ENCODE data around the gene ZG16. TPM values are rescaled to one million over a fixed set of nuclear protein-coding genes. Genes with fewer than 3 reads are reported as not detected.

Gene ZG16
- total RNA-seq, 2 donors from 2014 or later, result not detected

DNA sequence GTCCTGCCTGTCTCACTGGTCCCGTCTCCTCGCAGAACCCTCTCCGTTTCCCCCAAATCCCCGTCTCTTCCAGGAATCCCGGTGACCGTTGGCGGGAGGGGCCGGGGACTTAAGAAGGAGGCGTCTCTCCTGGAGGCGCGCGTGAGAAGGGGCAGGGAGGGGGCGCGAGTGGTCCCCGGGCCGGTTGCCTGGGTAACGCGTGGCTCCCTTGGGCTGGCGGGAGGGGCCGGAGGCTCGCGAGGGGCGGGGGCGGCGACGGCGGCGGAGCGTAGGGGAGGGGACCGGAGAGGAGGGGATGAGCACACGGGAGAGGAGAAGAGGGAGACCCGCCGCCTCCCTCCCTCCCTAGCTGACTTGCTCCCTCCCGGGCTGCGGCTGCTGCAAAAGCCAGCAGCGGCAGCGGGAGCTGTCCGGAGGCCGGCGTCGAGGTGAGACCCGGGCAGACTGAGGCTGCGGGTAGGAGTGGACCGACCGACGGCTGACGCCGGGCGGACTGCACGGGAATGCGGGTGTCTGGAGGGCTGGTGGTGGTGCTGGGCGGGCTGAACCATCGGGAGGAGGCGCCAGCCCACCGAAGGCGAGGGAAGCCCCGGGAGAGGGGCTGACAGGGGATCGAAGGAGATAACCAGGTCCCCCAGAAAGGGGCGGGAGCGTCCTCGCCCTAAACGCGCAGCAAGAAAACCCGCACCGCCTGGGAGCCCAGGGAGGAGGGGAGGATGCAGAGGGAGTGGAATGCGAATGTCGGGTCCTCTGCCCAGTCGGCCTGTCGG, 34.0 kb downstream of the ZG16 start, which contains the start of gene PRRT2:
PRRT2 (plus strand) TSS at position 298 of the 770 bp plus-strand sequence. CDS start 862 bp downstream, outside the sequence.
- Mint-ChIP-seq H3K27ac (peak within 1 kb of the TSS; percentile 92), H3K4me1 (peaks cover 48% of the 10 kb centered on the region), H3K9me3 (no peaks in the 10 kb centered on the region), H3K36me3 (ENCODE audit: low read depth) (peaks cover 22% of the 10 kb centered on the region), H3K27me3 (ENCODE audit: insufficient read depth) (peaks cover 11% of the 10 kb centered on the region), H3K4me3 (peak within 1 kb of the TSS; percentile 67)
- peak within 1 kb of the TSS; percentile 85 for H3K4me3 ChIP-seq (ENCODE audit: low read length)
- peaks cover 24% of the 10 kb centered on the region for H3K4me1 ChIP-seq (ENCODE audit: control insufficient read depth, insufficient read depth, low read length)
- no peak for TF ChIP-seq CTCF (conservative IDR thresholded peaks at IDR 0.05)
- H3K36me3 ChIP-seq (ENCODE audit: control insufficient read depth, insufficient read depth, low read length), result peaks cover 25% of the 10 kb centered on the region
- peak; percentile 87 for DNase-seq
- peak within 1 kb of the TSS; percentile 30 for H3K9ac ChIP-seq (ENCODE audit: extremely low read depth, low read length, poor library complexity, severe bottlenecking)
- H3K9me3 ChIP-seq (ENCODE audit: control insufficient read depth, low read length), result no peaks in the 10 kb centered on the region
- WGBS, 2 experiments (ENCODE audit: insufficient coverage in 1 of 2, insufficient read length in 1 of 2), result 1 to 3% methylated on average over 14 to 64 of the region's 69 CpGs
- no peaks in the 10 kb centered on the region for H3K27me3 ChIP-seq (ENCODE audit: control insufficient read depth, insufficient read depth, low read length, poor library complexity, severe bottlenecking)
- H3K27ac ChIP-seq (ENCODE audit: low read depth, low read length), result peak within 1 kb of the TSS; percentile 82

DNA sequence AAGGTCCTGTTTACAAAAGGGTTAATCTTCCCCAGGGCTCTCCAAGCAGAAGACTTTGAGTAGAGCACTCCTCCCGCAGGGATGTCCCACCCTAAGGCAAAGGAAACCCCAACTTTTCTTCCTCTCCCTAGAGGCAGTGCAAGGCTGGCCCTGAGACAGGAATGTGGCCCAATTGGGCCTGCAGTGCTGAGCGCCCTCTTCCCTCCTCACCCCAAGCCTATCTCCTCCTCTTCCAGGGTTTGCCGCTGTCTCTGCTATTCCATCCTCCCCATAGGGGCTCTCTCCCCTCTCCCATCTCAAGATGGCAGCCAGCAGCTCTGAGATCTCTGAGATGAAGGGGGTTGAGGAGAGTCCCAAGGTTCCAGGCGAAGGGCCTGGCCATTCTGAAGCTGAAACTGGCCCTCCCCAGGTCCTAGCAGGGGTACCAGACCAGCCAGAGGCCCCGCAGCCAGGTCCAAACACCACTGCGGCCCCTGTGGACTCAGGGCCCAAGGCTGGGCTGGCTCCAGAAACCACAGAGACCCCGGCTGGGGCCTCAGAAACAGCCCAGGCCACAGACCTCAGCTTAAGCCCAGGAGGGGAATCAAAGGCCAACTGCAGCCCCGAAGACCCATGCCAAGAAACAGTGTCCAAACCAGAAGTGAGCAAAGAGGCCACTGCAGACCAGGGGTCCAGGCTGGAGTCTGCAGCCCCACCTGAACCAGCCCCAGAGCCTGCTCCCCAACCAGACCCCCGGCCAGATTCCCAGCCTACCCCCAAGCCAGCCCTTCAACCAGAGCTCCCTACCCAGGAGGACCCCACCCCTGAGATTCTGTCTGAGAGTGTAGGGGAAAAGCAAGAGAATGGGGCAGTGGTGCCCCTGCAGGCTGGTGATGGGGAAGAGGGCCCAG, 34.9 kb downstream of the ZG16 start:
- H3K9me3 Mint-ChIP-seq, result no peaks in the 10 kb centered on the region
- Histone ChIP-seq H3K9me3 (ENCODE audit: control insufficient read depth, low read length) (no peaks in the 10 kb centered on the region), H3K27ac (ENCODE audit: low read depth, low read length) (peak overlapping the region; percentile 66), H3K4me1 (ENCODE audit: control insufficient read depth, insufficient read depth, low read length) (peaks cover 23% of the 10 kb centered on the region), H3K27me3 (ENCODE audit: control insufficient read depth, insufficient read depth, low read length, poor library complexity, severe bottlenecking) (no peaks in the 10 kb centered on the region), H3K9ac (ENCODE audit: extremely low read depth, low read length, poor library complexity, severe bottlenecking) (no peak overlapping the region), H3K36me3 (ENCODE audit: control insufficient read depth, insufficient read depth, low read length) (peaks cover 29% of the 10 kb centered on the region), H3K4me3 (ENCODE audit: low read length) (peak overlapping the region; percentile 85)
- no peak for DNase-seq
- H3K36me3 Mint-ChIP-seq (ENCODE audit: low read depth), result peaks cover 20% of the 10 kb centered on the region
- no peak for TF ChIP-seq CTCF (conservative IDR thresholded peaks at IDR 0.05)
- H3K4me3 Mint-ChIP-seq, result peak overlapping the region; percentile 67
- 74 to 77% methylated on average over 4 to 9 of the region's 9 CpGs for WGBS, 2 experiments (ENCODE audit: insufficient coverage in 1 of 2, insufficient read length in 1 of 2)
- peaks cover 11% of the 10 kb centered on the region for H3K27me3 Mint-ChIP-seq (ENCODE audit: insufficient read depth)
- peaks cover 50% of the 10 kb centered on the region for H3K4me1 Mint-ChIP-seq
- H3K27ac Mint-ChIP-seq, result no peak overlapping the region

- Histone ChIP-seq H3K9me3 (ENCODE audit: control insufficient read depth, low read length) (no peaks in the 10 kb centered on the region), H3K4me3 (ENCODE audit: low read length) (no peak overlapping the region), H3K27ac (ENCODE audit: low read depth, low read length) (peak overlapping the region; percentile 58), H3K4me1 (ENCODE audit: control insufficient read depth, insufficient read depth, low read length) (peaks cover 14% of the 10 kb centered on the region), H3K27me3 (ENCODE audit: control insufficient read depth, insufficient read depth, low read length, poor library complexity, severe bottlenecking) (no peaks in the 10 kb centered on the region), H3K9ac (ENCODE audit: extremely low read depth, low read length, poor library complexity, severe bottlenecking) (no peak overlapping the region), H3K36me3 (ENCODE audit: control insufficient read depth, insufficient read depth, low read length) (peaks cover 29% of the 10 kb centered on the region)
- DNase-seq, result no peak
- Mint-ChIP-seq H3K36me3 (ENCODE audit: low read depth) (peaks cover 20% of the 10 kb centered on the region), H3K4me1 (peaks cover 46% of the 10 kb centered on the region), H3K9me3 (no peaks in the 10 kb centered on the region), H3K27me3 (ENCODE audit: insufficient read depth) (peaks cover 11% of the 10 kb centered on the region), H3K27ac (no peak overlapping the region), H3K4me3 (peak overlapping the region; percentile 10)
- 70 to 72% methylated on average over 19 to 22 of the region's 24 CpGs for WGBS, 2 experiments (ENCODE audit: insufficient coverage in 1 of 2, insufficient read length in 1 of 2)
- TF ChIP-seq CTCF (conservative IDR thresholded peaks at IDR 0.05), result no peak
These were observed 35.8 kb downstream of the ZG16 start for GRCh38 chr16:29813644-29814562.
